GM19438 (cell line): ENCODE data around the gene CIROP.

Source experiments
- ATAC-seq: cut with Tn5 transposase; IDR thresholded peaks from one replicate; pipeline ENCODE4 v1.9.1; 2021; ENCODE audit warnings: low read depth; ENCODE audit not compliant: unreplicated experiment

CIROP gene

DNA sequence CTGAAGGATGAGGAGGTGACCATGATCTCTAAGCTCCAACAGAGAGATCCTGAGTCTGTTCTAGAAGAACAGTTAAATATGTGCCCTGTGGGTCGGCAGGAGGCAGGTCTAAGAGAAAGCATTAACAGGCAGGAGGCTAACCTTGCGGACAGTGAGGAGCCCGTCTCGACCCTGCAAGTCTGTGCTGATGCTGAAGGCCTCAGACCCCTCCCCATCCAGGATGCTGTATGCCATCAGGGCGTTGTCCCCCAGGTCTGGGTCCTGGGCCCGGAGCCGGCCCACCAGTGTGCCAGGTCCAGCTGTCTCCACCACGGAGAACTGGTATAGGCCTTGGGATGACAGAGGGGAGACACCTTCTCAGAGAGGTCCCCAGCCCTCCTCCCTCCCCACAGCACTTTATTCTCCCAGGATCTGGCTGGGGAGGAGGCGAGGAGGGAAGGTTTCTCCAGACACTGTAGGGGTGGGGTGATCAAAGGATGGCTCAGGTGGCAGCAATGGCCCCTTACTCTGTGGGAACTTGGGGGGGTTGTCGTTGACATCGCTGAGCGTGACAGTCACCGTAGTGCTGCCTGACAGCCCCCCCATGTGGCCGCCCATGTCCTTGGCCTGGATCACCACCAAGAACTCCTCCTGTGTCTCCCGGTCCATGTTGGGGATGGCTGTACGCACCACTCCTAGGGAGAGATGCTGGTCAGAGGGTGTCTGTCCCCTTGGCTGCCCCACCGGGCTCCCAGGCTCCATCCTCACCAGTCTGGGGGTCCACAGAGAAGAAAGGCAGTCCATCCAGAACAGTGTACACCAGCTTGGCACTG lies 50.6 kb downstream of the CIROP start:
- ATAC-seq: no peak

DNA sequence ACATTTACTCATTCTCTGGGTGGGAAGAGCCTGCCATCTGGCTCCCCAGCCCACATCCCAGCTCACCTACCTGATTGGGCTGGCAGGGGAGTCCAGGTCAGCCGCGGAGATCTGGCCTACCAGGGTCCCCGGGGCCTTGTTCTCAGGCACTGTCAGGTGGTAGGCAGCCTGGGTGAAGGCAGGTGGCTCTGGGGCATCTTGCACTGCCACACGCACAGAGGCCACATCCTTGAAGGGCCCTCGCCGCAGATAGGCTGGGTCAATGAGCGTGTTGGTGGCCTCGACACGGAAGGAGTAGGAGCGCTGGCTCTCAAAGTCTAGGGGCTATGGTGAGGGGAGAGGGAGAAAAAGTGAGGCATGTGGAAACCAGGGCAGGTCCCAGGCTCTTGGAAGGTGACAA lies 51.4 kb downstream of the CIROP start:
- no peak for ATAC-seq

DNA sequence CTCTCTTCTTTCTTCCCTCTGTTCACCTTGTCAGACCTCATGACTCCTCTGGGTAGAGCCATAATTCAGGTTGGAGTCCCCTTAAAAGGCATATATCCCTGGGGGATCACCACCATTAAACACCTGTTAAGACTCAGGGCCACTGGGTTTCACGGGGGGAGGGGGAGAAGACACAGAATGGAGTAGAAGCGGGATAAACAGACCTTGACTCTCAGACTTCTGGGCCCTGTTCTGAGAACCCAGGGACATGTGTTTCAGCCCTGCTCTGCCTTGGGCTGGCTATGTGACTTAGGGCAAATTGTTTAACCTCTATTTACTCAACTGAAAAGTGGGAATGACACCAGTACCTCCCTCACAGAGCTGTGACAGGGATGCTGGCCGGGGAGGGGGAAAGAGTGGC lies 52.1 kb downstream of the CIROP start:
- ATAC-seq: no peak

DNA sequence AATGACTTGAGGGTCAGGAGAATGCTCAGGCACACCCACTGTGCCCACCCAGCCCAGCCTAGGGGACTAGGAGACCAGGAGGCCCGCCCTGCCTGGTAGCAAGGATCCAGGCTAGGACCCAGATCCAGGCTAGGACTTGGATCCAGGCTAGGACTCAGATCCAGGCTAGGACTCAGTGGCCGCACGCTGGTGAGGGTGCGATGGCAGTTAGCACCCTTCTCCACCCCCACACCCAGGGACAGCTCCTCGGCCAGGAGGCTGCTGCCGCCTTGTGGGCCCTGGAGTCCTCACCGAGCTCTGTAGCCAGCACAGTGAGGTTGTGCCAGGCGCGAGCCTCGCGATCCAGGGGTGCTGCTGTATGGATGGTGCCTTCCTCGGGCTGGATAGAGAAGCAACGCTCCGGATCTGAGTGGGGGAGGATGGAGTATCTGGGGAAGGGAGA lies 52.6 kb downstream of the CIROP start:
- ATAC-seq: no peak

DNA sequence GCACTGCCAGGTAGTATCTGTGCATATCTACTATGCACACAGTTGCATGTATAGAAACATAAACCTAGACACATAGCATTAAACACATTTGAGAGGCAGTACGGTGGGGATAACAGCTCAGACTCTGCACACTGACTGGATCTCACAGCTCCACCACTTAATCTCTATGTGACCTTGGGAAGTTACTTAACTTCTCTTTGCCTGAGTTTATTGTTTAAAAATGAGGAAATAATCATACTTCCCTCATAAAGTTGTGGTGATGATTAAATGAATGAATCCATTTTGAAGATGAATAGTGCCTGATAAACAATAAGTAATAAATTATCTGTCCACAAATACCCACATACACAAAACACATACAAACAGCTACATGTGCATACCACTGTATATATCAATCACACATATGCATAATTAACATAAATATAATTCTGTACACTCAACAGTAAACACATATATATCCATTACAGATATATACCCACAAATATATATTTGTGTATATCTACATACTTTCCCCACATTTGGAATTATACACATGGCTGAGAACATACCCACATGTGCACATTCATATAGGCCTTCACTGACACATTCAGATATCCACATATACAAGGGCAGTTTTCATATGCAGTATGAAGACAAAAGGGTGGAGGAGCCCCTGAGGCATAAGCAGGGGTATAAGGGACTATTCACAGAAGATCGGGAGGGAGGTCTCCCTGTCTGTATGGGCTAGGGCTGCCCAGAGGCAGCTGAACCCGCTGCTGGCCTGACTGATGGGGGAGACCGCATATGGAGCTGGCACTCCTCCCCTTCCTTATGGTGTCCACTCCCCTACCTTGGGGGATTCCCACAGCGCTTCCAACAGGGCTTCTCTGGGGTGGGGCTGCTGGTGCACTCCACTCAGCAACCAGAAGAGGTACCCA lies 53.4 kb downstream of the CIROP start:
- no peak for ATAC-seq
